GM10266 (cell line): ENCODE results near the gene CASZ1.

Experiments used
- DNase-seq: peaks from one replicate; pipeline ENCODE4 v3.0.0; 2012; ENCODE audit errors: extremely low spot score
- TF ChIP-seq, protein P1 (sequence below): IDR thresholded peaks from 2 replicates; pipeline ENCODE4 v1.5.1; 2012; ENCODE audit warnings: mild to moderate bottlenecking, low read depth; ENCODE audit not compliant: control insufficient read depth, insufficient read depth; ENCODE audit errors: missing control alignments

The CASZ1 gene

DNA sequence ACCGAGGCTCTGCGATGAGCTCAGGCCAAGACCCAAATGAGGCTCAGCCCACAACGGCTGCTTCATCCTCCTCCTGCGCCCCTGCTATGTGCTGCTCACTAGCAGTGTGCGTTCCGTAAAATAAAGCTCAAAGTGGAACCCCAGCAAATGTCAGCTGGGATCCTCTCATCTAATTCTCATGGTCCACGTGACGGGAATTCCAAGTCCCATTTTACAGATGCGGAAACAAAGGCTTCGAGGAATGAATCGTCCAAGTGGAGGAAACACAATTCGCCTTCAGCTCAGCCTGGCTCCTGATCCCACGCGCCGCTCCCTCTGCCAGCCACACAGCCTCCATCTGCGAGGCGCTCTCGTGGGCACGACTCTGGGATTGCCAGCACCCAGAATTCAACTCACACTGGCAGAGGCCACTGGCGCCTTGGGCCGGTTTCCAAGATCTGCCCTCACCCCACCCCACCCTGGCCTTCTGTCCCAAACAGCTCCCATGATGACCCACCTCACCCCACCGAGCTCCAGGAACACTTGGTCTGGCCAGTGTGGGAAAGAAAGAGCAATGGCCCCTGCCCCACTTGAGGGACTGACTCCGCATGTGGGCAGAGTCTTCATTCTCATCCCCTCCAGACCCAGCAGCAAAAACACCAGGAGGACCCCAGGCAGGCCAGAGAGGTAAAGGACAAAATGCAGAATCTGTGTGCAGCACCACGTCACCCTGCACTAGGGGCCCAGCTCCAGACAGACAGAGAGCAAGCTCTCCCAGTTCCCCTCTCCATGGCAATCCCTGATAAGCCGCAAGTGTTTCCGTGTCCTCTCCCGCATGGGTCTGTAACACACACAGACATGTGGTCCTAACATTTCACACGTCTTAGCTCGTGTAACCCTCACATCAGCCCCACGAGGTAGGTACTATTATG lies 10.5 kb downstream of the CASZ1 start:
- no peak for DNase-seq
- TF ChIP-seq, protein P1, sequence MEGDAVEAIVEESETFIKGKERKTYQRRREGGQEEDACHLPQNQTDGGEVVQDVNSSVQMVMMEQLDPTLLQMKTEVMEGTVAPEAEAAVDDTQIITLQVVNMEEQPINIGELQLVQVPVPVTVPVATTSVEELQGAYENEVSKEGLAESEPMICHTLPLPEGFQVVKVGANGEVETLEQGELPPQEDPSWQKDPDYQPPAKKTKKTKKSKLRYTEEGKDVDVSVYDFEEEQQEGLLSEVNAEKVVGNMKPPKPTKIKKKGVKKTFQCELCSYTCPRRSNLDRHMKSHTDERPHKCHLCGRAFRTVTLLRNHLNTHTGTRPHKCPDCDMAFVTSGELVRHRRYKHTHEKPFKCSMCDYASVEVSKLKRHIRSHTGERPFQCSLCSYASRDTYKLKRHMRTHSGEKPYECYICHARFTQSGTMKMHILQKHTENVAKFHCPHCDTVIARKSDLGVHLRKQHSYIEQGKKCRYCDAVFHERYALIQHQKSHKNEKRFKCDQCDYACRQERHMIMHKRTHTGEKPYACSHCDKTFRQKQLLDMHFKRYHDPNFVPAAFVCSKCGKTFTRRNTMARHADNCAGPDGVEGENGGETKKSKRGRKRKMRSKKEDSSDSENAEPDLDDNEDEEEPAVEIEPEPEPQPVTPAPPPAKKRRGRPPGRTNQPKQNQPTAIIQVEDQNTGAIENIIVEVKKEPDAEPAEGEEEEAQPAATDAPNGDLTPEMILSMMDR = no peak

DNA sequence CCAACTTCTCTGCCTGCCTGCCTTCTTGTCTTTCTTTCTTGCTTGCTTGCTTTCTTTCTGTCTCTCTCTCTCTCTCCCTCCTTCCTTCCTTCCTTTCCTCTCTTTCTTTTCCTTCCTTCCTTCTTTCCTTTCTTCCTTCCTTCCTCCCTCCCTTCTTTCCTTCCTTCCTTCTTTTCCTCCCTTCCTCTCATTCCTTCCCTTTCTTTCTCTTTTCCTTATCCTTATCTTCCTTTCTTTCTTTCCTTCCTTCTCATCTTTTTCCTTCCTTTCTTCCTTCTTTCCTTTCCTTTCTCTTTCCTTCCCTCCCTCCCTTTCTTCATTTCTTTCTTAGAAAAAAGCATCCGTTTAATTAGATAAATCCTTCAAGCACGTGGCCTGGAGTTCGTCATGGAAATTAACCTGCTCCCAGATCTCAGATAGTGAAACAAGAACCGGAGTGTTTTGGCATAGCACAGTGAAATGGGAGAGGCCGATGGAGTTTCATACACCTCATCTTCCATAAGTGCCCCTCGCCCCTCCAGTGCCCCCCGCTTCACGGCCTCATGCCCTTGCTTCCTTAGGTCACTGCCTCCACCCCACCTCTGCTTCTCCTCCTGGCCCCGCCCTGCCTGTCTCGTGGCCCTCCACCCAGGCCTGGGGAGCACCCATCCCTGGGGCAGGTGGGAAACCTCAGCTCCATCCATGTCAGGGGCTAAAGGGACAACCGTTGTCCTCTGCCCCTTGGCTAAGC lies 11.3 kb downstream of the CASZ1 start:
- TF ChIP-seq, protein P1 = no peak
- DNase-seq = no peak

- TF ChIP-seq, protein P1 = no peak
- no peak for DNase-seq
Observed at GRCh38 chr1:10782491-10783244, 13.8 kb downstream of the CASZ1 start.

GRCh38 chr1:10781137-10781536 lies 15.3 kb downstream of the CASZ1 start:
- no peak for DNase-seq
- TF ChIP-seq, protein P1 = no peak

- TF ChIP-seq, protein P1 = no peak
- no peak for DNase-seq
Observed at GRCh38 chr1:10779841-10780240, 16.6 kb downstream of the CASZ1 start.

- no peak for DNase-seq
- TF ChIP-seq, protein P1 = no peak
Observed at GRCh38 chr1:10779201-10779600, 17.2 kb downstream of the CASZ1 start.
